GM18867 (cell line): Measurements from ENCODE around the gene SCAMP2.

Experiments used
- ATAC-seq: cut with Tn5 transposase; IDR thresholded peaks from one replicate; pipeline ENCODE4 v1.9.1; 2021; ENCODE audit warnings: mild to moderate bottlenecking, moderate library complexity; ENCODE audit not compliant: unreplicated experiment

SCAMP2 gene

DNA sequence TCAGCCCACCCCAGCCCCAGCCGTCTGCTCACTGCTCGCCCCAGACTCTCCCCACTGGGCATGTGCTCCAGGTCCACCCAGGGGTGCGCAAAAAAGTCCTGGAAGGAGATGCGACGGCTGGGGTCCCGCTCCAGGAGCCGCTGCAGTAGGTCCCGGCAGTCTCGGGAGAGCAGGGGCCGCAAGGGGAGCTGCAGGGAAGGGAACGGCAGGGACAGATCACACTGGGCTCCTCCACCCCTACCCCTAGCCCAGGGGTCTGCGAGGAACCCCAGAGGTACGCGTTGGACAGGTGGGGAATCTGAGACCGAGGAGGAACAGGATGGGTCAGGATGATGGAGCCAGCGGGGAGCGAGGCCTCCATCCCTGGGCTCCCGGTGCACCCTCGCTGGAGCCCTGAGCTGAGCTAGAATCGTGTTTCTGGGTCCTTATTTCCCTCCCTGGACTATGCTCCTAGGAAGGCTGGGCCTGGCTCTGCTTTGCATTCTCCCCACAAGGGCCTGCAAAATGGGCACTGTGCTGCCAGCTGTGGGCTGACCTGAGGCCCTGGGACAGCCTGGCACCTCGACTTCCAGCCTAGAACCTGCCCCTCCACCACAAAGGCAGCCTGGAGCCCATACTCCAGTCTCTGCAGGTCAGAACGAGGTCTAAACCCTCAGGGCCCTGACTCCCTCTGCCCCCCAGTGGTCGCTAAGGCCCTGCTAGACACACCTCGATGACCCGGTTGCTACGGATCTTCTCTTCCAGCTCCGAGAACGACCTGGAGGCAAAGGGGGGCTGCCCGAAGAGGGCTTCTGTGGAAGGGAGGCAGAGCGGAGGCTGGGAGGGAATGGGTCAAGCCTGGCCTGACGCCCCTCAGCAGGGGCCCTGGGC lies 33.4 kb downstream of the SCAMP2 start:
- ATAC-seq: no peak

DNA sequence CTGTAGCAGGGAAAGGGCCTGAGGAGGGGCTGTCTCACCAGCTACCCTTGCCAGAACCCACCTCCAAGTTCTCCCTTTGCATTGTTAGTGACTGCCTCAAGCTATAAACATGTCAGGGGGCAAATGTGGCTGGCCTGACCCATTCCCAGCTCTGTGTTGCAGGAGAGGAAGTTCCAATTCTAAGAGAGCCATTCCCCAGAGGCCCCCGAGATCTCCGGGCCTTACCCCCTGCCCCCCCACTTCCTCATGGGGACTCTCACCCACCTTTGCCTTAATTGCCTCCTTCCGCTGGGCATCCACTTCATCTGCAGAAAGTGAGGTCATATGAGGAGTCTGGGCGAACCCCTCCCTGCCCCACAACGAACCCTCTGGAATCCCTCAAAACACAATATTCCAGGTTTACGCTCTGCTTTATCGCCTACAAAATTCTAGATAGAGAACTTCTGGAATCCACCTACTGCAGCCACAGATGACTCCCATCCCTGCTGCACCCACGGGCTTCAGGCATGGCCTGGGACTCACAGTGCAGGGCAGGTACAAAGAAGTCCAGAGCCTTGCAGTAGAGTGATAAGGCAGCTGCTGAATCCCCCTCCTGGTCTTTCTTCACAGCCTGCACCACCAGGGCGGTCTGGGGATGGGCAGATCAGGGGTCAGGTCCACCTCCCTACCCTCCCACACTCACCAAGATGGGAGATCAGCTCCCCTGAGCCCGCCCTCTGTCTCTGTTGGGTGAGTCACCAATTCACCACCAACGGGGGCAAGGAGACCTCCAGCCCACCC lies 34.2 kb downstream of the SCAMP2 start:
- no peak for ATAC-seq

DNA sequence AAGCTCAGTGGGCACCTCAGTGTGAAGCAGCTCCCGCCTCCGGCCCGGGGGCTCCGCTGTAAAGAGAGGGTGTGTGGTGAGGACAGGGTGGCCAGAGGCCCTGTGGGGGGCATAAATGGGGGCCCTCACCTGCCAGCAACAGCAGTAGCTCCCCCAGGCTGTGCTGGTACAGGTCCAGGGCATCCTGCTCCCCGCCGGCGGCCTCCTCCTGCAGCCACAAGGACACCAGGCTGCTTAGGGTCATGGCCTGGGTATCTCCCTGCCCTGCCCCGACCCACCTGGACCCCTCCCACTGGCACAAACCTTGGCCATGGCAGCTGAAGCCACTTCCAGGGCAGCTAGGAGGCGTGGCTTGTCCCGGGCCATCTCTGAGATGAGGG lies 35.0 kb downstream of the SCAMP2 start:
- ATAC-seq: no peak

DNA sequence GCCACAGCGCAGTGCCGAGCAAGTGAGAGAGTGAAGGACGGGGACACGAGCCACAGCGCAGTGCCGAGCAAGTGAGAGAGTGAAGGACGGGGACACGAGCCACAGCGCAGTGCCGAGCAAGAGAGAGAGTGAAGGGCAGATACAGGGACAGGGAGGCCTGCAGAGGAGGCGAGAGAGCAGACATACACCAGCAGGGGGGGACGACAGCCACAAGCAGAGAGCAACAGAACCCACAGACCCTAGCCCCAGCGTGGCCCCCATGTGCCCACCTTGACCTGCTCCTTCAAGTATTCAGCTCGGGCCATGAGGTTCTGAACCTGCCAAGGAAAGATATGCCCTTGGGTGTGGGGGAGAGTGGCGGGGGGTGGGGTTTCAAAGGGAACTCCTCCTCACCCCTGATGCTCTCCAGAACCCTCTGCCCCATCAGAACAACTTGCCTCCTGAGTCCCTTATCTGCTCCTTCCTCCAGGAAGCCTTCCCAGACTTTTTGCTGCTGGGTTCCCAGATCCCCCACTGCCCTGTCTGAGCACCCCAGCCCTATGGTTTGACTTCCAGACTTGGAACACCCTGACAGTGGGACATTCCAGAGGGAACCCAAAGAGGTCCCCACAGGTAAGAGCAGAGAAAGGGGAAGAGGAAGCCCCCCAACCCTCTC lies 35.6 kb downstream of the SCAMP2 start:
- no peak for ATAC-seq

DNA sequence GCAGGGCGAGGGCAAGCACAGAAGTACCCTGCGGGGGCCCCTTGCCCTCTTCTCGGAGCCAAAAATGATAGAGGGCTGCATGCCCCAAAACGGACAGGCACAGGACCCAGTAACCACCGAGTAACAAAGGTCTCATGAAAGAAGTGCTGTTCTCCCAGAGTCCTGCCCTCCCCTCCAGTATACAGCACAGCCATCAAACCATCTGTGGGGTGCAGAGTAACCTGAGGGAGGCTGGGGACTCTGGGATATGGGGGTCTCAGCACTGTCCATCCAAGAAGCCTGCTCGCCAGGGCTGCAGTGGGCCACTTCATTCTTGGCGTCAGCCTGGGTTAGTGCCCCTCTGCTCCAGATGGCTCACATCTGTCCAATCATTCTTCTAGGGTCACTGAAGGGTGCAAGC lies 36.3 kb downstream of the SCAMP2 start:
- no peak for ATAC-seq

DNA sequence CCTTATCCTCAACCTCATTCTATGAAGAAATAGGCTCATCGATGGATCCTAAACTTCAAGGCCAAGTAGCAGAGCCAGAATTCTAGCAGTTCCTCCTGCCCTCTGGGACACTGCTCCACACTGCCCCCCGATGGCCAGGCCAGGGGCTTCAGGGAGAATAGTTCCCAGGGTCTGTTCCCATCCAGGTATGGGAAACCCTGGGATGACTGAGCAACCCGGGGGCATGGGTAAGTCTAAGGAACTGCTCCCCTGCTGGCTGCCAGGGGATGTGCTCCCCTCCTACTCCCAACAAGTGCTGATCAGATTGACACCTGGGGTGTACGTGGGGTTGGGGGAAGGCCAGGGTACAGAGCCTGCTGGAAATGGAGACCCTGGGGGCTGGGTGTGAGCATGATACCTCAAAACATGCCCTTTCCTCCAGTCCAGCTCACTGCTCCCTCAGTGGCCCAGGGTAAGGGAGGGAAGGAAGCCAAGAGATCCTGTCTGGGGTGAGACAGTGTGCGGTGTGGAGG lies 37.8 kb downstream of the SCAMP2 start:
- ATAC-seq: no peak

DNA sequence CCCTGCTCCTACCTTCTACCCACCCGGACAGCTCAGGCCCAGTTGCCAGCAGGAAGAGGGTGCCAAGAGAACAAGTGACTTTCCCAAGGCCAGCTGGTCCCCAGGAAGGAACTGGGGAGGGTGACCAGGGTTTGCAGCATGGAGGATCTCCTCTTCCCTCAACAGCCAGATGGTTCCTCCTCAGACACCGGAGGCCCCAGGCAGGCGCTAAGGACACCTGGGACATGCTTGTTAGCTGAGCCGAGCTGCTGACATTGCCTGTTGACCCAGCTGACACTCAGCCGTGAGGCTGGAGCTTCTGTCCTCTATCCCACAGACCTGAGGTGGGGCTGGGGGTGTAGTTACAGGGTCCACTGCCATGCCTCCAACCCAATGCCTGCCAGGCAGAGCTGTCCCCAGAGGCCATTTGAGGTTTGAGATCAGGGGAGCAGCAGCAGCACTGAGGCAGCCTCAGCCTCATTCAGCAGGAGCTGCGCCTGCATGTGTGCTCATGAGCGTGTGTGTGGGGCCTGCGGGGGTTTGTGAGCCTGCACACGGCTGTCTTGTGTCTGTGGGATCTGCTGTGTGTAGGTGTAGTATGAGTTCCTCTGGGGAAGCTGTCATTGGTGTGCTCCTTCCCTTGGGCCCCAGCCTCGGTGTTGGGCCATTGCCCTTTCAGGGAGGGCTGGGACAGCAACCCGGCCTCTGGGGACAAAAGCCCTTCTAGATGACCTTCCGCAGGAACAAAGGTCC lies 39.6 kb downstream of the SCAMP2 start:
- no peak for ATAC-seq

DNA sequence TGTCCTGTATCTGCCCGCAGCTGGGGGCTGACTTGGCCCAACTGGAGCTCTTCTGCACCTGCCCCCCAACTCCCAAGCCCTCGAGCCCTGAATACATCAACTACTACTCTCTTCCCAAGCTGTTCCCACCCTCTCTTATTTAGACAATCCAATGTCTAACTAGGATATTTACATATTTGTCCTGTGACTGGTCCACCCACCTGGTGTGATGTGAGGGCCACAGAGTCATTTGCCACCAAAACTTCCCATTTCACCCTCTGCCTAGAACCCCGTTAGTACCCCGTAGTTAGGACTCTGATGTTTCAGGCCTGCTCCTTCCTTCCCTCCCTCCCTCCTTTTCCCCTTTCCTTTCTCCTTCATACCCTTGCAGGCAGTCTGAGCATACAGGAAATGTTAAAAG lies 40.3 kb downstream of the SCAMP2 start:
- no peak for ATAC-seq

DNA sequence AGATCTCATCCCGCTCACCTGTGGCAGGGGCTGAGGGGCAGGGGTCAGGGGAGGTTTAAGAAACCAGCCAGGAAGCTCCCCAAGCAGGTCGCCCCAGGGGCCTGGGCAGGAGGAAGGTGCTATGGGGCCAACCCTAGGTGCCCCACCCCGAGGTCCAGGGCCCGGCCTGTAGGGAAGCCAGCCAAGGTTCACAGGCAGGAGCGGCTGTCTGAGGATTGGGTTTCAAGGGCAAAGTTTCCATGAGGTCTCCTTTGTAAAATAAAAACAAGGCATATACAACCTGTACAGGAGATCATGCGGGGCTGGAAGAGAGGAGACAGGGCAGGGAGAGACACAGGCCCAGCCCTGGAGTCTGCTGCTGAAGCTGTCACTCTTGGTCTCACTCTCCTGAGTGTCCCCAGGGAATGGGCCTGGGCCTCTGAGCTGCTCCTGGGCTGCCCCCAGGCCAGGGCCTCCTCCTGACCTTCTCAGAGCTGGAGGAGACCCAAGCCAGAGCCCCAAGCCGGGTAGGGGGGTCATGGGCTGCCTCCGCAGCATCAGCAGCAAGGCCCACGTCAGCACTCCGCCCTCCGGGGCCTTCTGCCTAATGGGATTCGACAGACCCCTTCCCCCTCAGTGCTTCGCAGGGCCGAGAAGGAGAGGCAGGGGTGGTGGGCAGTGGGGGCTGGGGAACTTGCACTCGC lies 41.2 kb downstream of the SCAMP2 start:
- ATAC-seq: no peak

DNA sequence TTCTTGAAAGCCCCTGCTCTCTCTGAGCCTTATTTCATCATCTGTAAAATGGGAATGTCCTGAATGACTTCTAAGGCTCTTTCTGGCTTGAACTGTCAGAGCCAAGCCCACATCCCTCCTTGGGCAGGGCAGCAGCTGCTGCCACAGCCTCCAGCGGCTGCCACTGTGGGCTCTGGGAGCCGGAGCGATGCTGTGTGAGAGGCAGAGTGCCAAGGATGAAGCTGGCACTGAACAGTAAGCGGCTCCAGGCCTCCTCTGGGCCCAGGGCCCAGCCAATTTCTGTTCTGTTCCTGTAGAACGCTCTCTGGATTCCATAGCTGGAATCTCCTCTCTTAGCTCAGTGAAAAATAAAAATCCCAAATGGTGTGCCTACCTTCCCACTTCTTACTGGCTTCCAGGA lies 42.3 kb downstream of the SCAMP2 start:
- ATAC-seq: no peak

DNA sequence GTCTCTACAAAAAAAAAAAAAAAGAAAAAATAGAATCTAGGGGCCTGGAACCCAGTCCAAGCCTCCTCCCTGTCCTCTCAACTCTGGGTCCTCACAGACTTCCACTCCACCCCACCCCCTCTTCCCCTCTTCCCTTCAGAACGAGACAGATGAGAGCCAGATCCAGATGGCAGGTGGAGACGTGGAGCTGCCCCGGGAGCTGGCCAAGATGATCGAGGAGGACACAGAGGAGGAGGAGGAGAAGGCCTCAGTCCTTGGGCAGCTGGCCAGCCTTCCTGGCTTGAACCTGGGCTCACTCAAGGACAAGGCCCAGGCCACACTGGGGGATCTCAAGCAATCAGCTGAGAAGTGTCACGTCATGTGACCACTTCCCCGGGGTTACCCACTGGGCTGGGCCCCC lies 43.2 kb downstream of the SCAMP2 start:
- no peak for ATAC-seq

DNA sequence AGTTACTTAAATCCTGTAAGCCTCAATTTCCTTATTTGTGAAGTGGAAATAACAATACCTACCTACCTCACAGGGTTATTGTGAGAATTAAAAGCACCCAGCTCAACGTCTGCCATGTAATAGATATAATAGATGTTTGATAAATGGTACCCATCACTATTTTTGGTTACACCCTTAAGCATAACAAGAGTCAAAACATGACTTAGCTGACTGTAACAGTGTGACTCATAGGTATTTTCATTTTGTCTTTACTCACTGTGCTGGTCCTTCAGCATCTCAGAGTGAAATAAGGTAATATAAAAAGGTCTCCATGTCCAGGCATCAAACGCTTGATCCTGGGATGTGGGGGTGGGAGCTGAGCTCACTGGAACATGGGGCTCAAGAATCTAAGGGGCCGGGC lies 43.7 kb downstream of the SCAMP2 start:
- no peak for ATAC-seq

DNA sequence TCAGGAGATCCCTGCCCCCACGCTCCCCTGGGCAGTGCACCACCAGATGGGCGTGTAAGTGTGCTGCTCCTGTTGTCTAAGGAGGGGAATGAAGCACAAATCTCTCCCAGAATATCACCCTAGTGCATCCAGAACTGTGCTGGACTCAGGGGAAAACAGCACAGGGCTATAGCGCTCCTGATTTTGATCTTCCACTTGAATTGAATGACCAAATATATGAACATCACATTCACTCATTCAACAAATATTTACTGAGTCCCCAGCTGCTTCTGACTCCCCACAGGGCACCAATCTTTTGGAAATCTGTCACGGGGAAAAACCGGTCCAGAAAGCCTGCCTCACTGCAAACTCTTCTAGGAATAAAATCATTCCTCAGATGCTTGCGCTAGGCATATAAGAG lies 44.3 kb downstream of the SCAMP2 start:
- ATAC-seq: no peak

DNA sequence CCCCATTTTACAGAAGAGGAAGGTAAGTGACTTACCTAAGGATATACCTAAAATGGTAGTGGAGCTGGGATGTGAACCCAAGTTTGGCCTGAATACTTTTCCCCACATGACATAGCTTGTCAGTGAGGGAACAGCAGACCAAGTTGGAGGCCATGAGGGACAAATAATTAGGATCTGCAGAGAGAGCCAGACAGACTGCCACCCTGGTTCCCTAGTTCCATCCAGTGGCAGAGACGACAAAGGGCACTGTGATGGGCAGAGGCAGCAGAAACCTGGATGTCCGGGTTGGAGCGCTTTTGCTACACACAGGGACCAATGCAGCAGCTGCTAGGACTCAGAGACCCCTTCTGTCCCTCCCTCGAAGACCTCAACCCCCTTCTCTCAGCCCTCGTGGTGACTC lies 45.6 kb downstream of the SCAMP2 start:
- no peak for ATAC-seq

DNA sequence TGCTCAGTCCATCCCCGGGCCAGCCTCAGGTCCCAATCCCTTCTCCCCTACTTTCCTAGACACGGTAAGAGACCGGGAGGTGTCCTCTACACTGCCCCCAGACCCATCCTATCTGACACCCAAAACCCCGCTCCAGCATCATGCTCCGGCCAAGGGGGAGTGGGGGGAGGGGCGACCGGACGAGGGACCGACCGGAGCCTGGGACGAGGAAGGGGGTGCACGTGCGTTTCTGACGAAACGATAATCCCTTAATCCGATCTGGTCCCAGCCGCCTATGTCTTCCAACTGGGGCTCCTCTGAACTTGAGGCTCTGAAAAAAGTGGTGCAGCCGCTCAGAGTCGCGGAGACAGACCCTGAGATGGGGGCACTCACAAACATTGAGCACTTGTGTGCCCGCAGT lies 46.2 kb downstream of the SCAMP2 start:
- no peak for ATAC-seq

DNA sequence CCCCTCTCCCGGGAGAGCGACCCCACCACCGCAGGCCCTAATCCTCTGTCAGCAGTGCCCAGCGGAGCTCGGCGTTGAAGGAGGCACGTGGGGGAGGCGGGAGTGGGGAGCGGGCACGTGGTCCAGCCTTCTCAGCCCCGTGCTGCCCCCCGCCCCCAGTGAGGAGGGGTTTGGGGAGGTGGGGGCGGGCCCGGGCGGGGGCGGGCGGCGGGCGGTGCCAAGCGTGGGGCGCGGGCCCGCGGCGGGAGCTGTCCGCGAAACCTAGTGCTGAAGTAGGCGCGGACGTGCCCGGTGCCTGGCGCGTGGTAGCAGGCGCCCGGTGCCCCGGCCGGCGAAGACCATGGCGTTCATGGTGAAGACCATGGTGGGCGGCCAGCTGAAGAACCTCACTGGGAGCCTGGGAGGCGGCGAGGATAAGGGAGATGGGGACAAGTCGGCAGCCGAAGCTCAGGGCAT lies 46.8 kb downstream of the SCAMP2 start, which contains the start of gene CPLX3:
Gene CPLX3, plus strand, starts transcription at position 264 of the 456 bp plus-strand sequence. Its CDS starts 77 bp downstream, at position 341.
- ATAC-seq: no peak

DNA sequence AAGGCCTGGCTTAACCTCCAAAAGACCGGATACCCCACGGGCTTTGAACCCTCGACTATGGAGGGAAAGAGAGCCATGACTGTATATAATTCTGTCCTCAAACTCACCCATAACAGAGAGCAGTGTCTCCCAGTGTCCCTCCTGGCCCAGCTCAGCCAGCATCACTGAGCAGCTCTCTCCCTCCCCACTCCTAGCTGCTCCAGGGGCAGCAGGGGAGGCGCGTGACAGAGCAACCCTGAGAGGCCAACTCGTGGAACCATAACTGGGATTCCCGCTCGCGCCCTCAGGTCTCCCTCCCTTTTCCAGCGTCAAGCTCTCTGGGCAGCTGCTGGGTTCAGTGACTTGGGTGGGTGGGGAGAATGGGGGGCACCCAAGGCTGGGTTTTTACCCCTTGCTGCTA lies 47.3 kb downstream of the SCAMP2 start:
- ATAC-seq: no peak

DNA sequence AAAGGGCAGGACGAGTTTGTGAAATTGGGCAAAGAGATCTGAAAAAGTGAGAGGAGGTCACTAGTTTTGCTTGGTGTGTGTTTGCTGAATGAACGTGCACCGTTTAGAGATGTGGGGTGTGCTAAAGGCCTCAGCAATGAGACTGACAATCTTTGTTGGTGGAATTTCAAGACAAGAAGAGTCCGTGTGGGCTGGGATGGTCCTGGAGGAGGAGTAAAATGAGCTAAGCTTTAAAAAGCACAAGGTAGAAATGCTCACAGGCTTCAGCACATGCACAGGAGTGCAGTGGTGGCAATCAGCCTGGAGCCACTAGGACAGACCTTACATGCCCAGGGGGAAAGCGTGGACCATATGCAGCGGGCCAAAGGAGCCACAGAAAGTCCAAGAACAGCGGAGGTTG lies 48.2 kb downstream of the SCAMP2 start:
- ATAC-seq: no peak

DNA sequence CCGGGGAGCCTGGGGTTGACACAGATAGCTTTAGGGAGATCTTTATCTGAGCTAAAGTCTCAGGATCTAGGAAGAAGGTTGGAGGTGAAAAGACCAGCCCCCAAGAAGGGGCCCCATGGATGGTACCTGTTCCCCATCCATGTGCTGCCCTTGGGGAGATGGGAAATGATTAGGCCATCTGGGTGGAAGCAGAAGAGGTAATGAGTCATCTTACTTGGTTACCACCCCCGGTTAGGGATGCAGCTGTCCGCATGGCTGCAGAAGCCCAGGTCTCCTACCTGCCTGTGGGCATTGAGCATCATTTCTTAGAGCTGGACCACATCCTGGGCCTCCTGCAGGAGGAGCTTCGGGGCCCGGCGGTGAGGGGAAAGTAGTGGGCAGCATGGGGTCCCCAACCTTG lies 49.8 kb downstream of the SCAMP2 start:
- ATAC-seq: no peak

DNA sequence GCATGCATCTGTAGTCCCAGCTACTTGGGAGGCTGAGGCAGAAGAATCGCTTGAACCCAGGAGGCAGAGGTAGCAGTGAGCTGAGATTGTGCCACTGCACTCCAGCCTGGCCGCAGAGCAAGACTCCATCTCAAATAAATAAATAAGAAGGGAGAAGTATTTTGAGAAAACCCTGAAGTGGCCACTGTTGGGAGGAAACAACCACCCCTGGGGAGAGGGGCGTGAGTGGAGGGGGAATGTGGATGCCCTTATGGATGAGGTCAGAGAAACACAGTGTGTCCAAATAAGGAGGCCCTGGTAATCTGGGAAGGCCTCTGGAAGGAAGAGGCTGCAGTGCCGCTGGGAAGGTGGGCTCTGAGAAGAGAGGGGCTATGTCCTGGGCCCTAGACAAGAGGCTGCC lies 50.9 kb downstream of the SCAMP2 start:
- no peak for ATAC-seq
